GM12874 (cell line): ENCODE measurements around the gene PPP1R13B.

Experiments used
- TF ChIP-seq, protein P1 (sequence below): IDR thresholded peaks from 2 replicates; pipeline ENCODE4 v1.5.1; 2011; ENCODE audit warnings: low read depth, mild to moderate bottlenecking, control low read depth, low read length, moderate library complexity; ENCODE audit not compliant: insufficient read depth

Gene PPP1R13B

DNA sequence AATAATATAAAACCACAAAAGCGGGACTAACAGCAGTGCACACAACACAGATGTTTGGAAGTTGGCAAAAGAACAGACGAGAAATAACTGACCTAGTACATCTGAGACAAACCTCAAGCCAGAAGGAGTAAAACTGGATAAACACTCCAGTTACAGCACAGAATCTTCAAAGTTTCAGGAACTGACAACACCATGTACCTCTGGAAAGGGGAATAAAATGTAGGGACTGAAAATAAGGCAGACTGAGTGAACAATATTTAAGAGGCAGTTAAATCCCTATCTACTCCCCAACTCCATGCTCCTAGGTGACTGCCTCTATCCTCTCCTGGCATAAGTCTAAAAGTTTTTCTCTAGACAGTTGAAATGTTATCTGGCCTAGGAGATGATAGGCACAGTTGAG is 73.9 kb downstream of the PPP1R13B start:
- TF ChIP-seq, protein P1, sequence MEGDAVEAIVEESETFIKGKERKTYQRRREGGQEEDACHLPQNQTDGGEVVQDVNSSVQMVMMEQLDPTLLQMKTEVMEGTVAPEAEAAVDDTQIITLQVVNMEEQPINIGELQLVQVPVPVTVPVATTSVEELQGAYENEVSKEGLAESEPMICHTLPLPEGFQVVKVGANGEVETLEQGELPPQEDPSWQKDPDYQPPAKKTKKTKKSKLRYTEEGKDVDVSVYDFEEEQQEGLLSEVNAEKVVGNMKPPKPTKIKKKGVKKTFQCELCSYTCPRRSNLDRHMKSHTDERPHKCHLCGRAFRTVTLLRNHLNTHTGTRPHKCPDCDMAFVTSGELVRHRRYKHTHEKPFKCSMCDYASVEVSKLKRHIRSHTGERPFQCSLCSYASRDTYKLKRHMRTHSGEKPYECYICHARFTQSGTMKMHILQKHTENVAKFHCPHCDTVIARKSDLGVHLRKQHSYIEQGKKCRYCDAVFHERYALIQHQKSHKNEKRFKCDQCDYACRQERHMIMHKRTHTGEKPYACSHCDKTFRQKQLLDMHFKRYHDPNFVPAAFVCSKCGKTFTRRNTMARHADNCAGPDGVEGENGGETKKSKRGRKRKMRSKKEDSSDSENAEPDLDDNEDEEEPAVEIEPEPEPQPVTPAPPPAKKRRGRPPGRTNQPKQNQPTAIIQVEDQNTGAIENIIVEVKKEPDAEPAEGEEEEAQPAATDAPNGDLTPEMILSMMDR = no peak

DNA sequence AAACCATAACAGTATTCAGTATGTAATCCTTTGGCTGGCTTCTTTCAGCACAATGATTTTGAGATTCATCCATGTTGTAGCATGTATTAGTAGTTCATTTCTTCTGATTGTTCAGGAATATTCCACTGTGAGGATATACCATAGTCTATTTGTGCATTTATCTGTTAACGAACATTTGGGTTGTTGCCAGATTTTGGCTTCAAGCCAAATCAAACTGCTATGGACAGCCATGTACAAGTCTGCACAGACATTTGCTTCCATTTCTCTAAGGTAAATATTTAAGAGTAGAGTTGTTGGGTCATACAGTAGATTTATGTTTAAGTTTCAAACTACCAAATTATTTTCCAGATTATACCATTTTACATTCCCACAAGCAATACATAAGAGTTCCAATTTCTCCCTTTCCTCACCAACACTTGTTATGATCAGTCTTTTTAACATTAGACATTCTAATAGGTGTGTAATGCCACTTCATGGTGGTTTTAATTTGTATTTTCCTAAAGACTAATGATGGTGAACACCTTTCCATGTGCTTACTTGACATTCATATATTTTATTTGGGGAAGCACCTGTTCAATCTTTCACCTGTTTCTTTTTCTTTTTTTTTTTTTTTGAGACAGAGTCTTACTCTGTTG is 75.2 kb downstream of the PPP1R13B start:
- TF ChIP-seq, protein P1 = no peak

DNA sequence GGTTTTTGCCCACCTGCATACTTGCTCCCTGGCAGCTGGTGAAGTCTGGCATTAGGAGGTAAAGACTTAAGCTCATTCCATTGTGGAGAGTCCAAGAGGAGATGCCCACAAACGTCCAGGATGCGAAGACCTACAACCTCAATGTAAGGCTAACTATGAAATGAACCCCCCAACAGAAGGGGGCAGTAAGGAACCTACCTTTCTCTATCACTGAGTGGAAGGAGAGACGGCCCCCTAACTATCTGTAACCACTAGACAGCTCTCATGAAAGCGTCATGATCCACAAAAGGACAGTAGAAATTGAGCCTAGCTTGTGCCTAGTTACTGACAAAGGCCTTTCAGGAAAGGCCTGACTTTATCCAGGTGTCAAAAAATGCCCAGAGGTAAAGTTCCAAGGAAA is 76.5 kb downstream of the PPP1R13B start:
- TF ChIP-seq, protein P1 = no peak

DNA sequence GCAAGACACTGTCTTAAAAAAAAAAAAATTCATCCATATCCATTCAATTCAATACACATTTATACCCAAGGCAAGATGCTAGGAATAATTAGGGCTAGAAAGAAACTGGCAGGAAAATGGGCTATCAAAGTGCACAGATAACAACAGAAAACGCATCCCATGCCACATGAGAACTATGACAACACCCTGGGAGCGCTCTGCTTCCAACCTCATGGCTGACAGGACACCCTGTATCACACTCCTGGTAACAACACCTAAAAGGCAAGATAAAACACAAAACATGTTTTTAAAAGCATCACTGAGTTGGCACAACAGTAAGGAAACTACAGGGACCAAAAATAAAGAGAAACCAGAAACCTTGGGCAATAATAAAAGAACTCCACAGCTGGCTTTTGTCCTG is 76.9 kb downstream of the PPP1R13B start:
- TF ChIP-seq, protein P1 = no peak

DNA sequence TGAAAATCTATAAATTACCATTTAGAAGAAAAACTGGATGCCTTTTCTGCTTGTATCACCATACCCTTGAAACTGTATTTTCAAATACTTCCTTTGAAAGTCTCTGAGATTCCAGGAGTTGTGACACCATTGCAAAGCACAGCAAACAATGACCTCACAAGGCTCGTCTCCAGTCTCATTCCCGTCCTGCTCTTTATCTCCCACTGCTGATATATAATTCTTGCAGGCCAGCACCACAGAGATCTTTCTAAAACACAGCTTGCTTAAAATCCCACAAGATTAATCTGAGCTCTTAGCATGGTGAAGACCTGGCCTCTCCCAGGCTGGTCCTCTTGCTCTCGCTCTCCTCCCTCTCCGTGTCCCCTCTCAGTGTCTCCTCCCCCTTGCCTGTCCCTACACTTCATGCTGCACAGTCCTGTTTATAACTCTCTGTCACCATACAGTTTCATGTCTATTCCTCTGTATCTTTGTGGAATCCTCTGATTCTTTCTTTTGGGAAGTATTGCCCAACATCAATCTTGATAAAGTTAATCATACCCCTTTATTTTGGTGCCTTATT is 80.0 kb downstream of the PPP1R13B start:
- TF ChIP-seq, protein P1 = no peak

DNA sequence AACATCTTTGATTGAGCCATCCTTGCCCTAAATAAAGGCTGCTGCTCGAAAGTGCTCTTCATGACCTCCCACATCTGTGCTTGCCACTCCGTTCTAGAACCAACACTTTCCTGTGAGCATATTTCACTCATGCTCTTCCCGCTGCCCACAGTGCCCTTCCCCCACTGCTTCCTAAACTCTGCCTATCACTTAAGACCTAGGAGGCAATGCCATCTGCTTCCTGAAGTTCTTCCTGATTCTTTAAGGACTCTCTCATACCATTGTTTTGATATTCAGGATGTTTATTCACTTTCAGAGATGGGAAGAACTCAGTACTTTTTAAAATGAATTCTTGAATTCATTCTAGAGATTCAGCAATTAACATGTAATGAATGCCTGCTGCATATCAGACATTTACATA is 81.8 kb downstream of the PPP1R13B start:
- TF ChIP-seq, protein P1 = no peak

DNA sequence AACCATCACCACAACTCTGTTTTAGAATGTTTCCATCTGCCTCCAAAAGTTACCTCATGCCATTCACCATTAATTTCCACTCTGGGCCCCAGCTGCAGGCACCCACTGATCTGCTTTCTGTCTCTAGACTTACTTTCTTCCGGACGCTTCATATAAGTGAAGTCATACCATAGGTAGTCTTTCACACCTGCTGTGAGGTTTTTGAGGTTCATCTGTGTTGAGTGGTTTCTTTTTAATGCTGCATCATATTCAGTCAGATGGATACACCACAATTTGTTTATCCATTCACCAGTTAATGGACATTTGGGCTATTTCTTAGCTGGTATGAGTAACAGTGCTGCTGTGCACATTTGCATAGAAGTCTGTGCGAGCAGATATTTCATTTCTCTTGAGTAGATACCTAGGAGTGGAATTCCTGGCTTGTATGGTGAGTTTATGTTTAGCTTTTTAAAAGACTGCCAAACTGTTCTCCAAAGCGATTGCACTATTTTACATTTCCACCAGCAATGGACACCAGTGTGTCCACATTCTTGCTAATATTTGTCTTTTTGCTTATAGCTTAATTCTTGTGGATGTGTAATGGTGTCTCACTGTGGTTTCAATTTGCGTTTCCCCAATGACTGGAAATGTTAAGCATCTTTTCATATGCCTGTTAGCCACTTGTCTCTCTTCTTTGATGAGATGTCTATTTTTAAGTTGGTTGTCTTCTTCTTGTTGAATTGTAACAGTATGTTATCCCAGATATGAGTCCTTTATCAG is 83.5 kb downstream of the PPP1R13B start:
- TF ChIP-seq, protein P1 = no peak
